HG02571 (cell line): ENCODE results near the gene TREM2.

ENCODE experiments used
- ATAC-seq: cut with Tn5 transposase; IDR thresholded peaks from one replicate; pipeline ENCODE4 v1.9.1; 2021; ENCODE audit warnings: mild to moderate bottlenecking, moderate library complexity; ENCODE audit not compliant: unreplicated experiment

Gene TREM2

DNA sequence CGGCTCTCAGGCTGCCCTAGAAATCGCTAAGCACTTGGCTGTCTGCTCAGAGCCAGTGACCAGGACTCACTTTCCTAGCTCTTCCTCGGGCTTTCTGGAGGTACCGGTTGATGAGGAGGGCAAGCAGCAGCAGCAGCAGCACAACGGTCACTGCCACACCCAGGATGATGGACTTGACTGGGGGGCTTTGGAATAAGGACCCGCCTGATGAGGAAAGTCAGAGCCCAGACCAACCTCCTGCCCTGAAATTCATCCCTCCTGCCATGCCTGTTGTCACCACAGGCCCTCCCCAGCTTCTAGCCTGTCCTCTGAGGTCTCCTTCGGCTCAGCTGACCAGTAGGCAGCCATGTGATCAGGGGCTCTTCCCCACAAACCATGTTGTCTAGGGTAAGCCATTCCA lies 21.8 kb upstream of the TREM2 start:
- no peak for ATAC-seq

- no peak for ATAC-seq
Observed at GRCh38 chr6:41182069-41183034, 19.4 kb upstream of the TREM2 start.

DNA sequence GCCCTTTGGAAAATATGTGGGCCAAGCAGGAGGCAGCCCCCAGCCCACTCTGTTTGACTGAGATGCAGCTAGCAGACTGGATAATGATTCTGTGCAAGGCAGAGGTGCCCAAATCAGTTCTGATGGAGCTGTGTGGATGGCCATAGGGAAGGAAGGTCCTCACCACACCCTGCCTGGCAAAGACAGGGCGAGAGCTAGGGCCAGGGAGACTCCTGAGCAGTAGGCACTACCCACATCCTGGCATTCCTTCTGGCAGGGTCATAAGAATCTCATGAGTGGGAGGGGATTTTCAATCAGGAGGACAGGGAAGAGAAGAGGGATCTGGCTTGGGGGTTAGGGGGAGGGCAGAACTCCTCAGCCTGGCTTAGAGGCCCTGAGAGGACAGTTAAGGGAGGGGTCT lies 18.6 kb upstream of the TREM2 start:
- ATAC-seq: no peak

GRCh38 chr6:41179163-41179562 lies 16.2 kb upstream of the TREM2 start:
- no peak for ATAC-seq

- no peak for ATAC-seq
Observed at GRCh38 chr6:41177695-41178094, 14.8 kb upstream of the TREM2 start.

- ATAC-seq: no peak
Observed at GRCh38 chr6:41177287-41177686, 14.4 kb upstream of the TREM2 start.

DNA sequence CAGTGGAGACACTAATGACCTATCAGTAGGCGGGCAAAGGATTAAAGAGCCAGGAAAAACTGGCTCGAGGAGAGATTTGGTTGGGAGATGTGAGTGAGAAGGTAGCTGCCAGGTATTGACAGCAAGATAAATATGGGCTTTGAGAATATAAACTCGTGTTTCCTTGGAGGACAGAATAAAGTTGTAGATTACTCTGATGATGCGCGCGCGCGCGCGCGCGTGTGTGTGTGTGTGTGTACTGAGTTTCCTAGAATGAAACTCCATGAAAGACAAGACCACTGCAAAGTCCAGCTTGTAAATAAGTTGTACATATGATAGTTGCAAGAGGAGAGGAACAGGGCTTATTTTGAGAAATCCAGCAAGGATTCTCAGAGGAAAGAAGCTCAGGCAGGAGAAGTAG lies 13.3 kb upstream of the TREM2 start:
- ATAC-seq: no peak

DNA sequence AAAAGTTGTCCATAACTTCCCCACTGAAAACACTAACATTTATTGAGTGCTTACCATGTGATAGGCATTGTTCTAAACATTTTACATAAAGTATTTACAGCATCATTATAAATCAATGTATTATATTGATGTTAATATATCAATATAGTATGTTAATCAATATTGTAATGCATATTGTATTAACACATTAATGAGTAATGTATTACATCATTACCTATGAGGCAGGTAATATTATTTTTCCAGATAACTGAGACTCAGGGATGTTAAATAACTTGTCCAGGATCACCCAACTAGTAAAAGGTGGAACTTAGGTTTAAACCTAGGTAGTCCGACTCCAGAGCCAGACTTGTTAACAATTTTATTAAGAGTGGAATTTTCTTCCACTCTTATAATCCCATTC lies 12.2 kb upstream of the TREM2 start:
- ATAC-seq: no peak

GRCh38 chr6:41174610-41175009 lies 11.7 kb upstream of the TREM2 start:
- no peak for ATAC-seq

- no peak for ATAC-seq
Observed at GRCh38 chr6:41171908-41172307, 9.0 kb upstream of the TREM2 start.

DNA sequence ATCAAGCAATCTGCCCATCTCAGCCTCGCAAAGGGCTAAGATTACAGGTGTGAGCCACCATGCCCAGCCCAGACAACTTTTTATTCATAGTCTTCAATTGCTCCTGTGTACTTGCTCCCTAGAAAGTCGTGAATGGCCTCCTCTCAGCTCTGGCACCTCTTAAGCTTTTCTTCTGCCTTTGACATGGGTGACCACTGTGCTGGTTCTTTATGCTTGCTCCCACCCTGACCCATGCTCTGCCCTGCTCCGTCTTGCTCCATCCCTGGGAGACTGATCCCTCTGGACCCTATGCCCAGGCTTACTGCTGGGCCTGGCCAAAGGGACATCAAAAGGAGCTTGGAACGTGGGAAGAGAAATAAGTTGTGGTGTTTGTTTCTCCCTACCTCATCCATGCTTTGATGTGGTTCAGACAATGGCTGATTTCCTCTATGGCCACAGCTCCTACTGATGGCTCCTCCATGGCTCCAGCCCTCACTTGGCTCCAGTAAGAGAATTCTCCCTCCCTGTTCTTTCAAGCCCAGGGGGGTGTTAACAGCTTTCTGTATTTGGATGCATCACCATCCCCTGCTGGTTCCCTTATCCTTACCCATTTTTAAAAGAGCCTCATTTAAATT lies 7.7 kb upstream of the TREM2 start:
- no peak for ATAC-seq

DNA sequence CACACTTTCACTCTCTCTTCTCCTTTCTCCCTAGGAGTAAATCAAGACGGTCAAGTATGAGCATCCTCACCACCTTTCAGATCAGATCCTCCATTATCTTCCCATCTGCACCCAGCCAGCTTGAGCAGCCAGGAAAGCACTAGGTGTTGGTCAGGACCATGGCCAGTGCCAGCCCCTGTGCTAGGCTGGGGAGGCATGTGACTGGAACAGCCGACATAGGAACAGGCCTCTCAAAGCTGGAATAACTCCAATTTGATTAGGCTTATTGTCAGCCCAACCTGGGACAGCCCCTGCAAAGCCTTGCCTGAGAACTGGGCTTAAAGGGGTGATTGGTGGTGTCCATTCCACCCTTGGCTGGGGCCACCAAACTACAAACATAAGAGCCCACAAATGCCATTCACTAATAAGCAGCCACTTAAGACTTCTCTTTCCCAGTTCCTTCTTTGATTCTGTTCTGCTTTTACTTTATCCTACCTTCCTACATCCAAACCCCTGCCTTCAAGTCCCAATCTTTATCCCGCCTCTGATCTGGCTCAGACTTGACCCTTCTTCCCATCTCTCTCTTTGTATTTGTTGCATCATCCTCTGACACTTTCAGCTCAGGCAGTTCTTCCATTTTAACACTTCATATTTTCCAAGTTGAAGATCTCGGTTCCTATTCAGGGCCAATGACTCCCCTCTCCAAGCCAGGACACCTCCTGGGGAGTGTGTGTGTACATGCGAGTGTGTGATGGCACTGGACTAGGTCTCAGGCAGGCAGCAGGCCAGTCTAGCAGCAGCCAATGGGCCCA lies 4.5 kb upstream of the TREM2 start:
- no peak for ATAC-seq

DNA sequence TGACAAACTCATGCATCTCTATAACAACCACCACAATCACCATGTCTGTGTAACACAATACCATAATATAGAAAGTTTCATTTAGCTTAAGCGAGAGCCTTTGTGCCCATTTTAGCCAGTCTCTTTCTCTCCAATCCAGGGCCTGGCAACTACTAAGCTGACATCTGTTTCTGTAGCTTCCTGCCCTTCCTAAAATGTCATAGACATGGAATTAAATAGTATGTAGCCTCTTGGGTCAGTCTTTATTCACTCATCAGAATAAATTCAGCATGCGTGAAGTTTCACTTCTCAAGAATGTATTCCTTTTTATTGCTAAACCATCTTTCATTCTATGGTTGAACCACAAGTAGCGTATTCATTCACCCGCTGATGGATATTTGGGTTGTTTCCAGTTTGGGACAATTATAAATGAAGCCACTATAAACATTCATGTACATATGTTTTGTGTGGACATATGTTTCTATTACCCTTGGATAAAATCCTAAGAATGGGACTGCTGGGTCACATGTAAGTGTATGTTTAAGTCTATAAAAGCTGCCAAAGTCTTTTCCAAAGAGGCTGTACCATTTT lies 1.7 kb upstream of the TREM2 start:
- ATAC-seq: no peak

GRCh38 chr6:41163419-41163717 lies 452 bp upstream of the TREM2 start:
- no peak for ATAC-seq

- ATAC-seq: no peak
Observed at GRCh38 chr6:41161851-41162552, 914 bp downstream of the TREM2 start.

DNA sequence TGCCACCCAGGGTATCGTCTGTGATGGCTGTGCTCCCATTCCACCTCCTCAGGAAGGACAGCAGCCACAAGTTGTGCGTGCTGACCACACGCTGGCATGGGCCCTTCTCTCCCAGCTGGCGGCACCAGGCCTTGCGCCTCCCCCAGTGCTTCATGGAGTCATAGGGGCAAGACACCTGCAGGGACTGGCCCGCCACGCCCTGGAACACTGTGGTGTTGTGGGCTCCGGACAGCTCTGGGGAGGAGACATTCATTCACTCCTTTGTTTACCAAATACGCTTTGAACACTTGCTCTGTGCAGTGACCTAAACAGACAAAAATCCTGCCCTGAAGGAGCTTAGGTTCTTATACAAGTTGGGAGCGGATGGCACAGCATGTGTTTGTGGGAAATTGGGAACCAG lies 1.5 kb downstream of the TREM2 start:
- ATAC-seq: no peak

- ATAC-seq: no peak
Observed at GRCh38 chr6:41160933-41161332, 2.0 kb downstream of the TREM2 start.

GRCh38 chr6:41159415-41160082 lies 3.4 kb downstream of the TREM2 start:
- no peak for ATAC-seq

DNA sequence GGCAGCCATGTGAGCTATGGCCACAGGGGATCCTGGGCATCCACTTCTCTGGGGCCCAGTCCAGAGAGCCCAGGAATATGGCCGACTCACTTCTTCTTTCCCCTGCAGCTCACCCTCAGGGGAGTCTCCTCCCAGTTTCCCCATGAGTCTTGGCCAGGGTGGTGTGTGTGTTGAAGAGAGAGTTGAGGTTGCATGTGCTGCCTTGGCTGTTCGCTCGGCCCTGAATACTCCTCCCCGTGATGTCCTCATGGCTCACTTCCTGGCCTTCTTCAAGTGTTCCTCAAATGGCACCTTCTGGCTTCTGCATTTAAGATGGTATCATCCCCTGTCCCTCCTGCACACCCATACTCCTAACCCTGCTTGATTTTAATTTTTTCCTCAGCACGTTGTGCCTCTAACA lies 5.6 kb downstream of the TREM2 start:
- ATAC-seq: no peak

GRCh38 chr6:41156771-41157170 lies 6.1 kb downstream of the TREM2 start:
- ATAC-seq: no peak
